ENCODE measurements around the gene CFI. TPM values are rescaled to one million over a fixed set of nuclear protein-coding genes. Genes with fewer than 3 reads are reported as not detected.

CFI gene
- total RNA-seq, 1 donor from 2014 or later = 21.9 TPM

GRCh38 chr4:109698656-109699055 is 103.1 kb downstream of the CFI start:
- DNase-seq (ENCODE audit: low spot score) = no peak

GRCh38 chr4:109691411-109691920 is 110.3 kb downstream of the CFI start:
- DNase-seq (ENCODE audit: low spot score) = no peak

Other genes starting within 250 kb of the CFI start
- gene MCUB, start 241.8 kb downstream of the CFI start, total RNA-seq = 23.6 TPM
- 11.4 TPM for gene CASP6, start 98.6 kb downstream of the CFI start, total RNA-seq
- 31.9 TPM for gene PLA2G12A, start 71.9 kb downstream of the CFI start, total RNA-seq
- gene GAR1, start 13.8 kb upstream of the CFI start, total RNA-seq = 15.7 TPM
- not detected for gene RRH, start 26.0 kb upstream of the CFI start, total RNA-seq
- 0.16 TPM for gene LRIT3, start 46.1 kb upstream of the CFI start, total RNA-seq
- not detected for gene EGF, start 110.9 kb upstream of the CFI start, total RNA-seq